NCI-H774 (cell line): ENCODE measurements around the gene HPSE2.
"Not testable (repeated sequence)": the region's sequence is repeated elsewhere in the genome, so short reads cannot be mapped to it uniquely, and the experiment has no call there.

ENCODE experiments used
- DNase-seq: peaks from one replicate; lab custom pipeline; 2025; lab: John Stamatoyannopoulos, UW

HPSE2 gene

GRCh38 chr10:99161165-99161564, 74.5 kb downstream of the HPSE2 start:
- DNase-seq, result no peak

GRCh38 chr10:99143651-99144050, 92.0 kb downstream of the HPSE2 start:
- no peak for DNase-seq

GRCh38 chr10:99143011-99143410, 92.6 kb downstream of the HPSE2 start:
- no peak for DNase-seq

GRCh38 chr10:99132897-99133296, 102.8 kb downstream of the HPSE2 start:
- DNase-seq, result not testable (repeated sequence)

- no peak for DNase-seq
Measured at GRCh38 chr10:99125879-99126278, 109.8 kb downstream of the HPSE2 start.

GRCh38 chr10:99124376-99124775, 111.3 kb downstream of the HPSE2 start:
- no peak for DNase-seq

- DNase-seq, result no peak
Measured at GRCh38 chr10:99123851-99124250, 111.8 kb downstream of the HPSE2 start.

- no peak for DNase-seq
Measured at GRCh38 chr10:99123336-99123735, 112.3 kb downstream of the HPSE2 start.

- DNase-seq, result no peak
Measured at GRCh38 chr10:99119258-99119748, 116.3 kb downstream of the HPSE2 start.

- DNase-seq, result no peak
Measured at GRCh38 chr10:99115703-99116102, 119.9 kb downstream of the HPSE2 start.

GRCh38 chr10:99085358-99085757, 150.3 kb downstream of the HPSE2 start:
- DNase-seq, result no peak

- DNase-seq, result no peak
Measured at GRCh38 chr10:99084161-99084560, 151.5 kb downstream of the HPSE2 start.

GRCh38 chr10:99080275-99080945, 155.2 kb downstream of the HPSE2 start:
- DNase-seq, result no peak

- no peak for DNase-seq
Measured at GRCh38 chr10:99062591-99062990, 173.1 kb downstream of the HPSE2 start.

- DNase-seq, result no peak
Measured at GRCh38 chr10:99058762-99059161, 176.9 kb downstream of the HPSE2 start.

- no peak for DNase-seq
Measured at GRCh38 chr10:99057936-99058690, 177.5 kb downstream of the HPSE2 start.

- no peak for DNase-seq
Measured at GRCh38 chr10:99045671-99046070, 190.0 kb downstream of the HPSE2 start.

- no peak for DNase-seq
Measured at GRCh38 chr10:99042051-99042771, 193.4 kb downstream of the HPSE2 start.

- DNase-seq, result no peak
Measured at GRCh38 chr10:99041468-99041867, 194.2 kb downstream of the HPSE2 start.

GRCh38 chr10:99013885-99014284, 221.8 kb downstream of the HPSE2 start:
- no peak for DNase-seq

GRCh38 chr10:99010286-99010685, 225.4 kb downstream of the HPSE2 start:
- no peak for DNase-seq

GRCh38 chr10:99008054-99008453, 227.6 kb downstream of the HPSE2 start:
- no peak for DNase-seq

- no peak for DNase-seq
Measured at GRCh38 chr10:99007457-99007856, 228.2 kb downstream of the HPSE2 start.
